WTC11 (cell line): ENCODE results near the gene UMAD1. TPM values are rescaled to one million over a fixed set of nuclear protein-coding genes. Genes with fewer than 3 reads are reported as not detected.

Experiments
- ATAC-seq: fragments of 200-7000 bp; cut with Tn5 transposase; 2 replicates; pipeline ENCODE4 v1.10.0; 2021; ENCODE audit warnings: mild to moderate bottlenecking, moderate library complexity
- CTCF ChIA-PET: fragments of 300-600 bp; sonication (Branson Sonifier 250); formaldehyde crosslinking; loops from one replicate; lab custom pipeline; 2021; ENCODE audit warnings: antibody characterized with exemption; lab: Charles Lee
- POLR2A ChIA-PET: fragments of 350-600 bp; sonication (Branson Sonifier 250); formaldehyde crosslinking; loops from one replicate; lab custom pipeline; 2021; ENCODE audit warnings: antibody characterized with exemption; lab: Charles Lee
- DNase-seq: peaks from one replicate; pipeline ENCODE4 v3.0.0; 2021; ENCODE audit warnings: low spot score
- H3K27ac Mint-ChIP-seq: 2 replicates; pipeline ENCODE4 v1.8.0; 2021; ENCODE audit warnings: mixed read lengths
- H3K27me3 Mint-ChIP-seq: 2 replicates; pipeline ENCODE4 v1.8.0; 2021; ENCODE audit warnings: low read depth, mild to moderate bottlenecking, moderate library complexity, mixed read lengths
- H3K36me3 Mint-ChIP-seq: 2 replicates; pipeline ENCODE4 v1.8.0; 2021; ENCODE audit warnings: mixed read lengths
- H3K4me1 Mint-ChIP-seq: 2 replicates; pipeline ENCODE4 v1.8.0; 2022; ENCODE audit warnings: mixed read lengths
- H3K4me3 Mint-ChIP-seq: 2 replicates; pipeline ENCODE4 v1.8.0; 2021; ENCODE audit warnings: mild to moderate bottlenecking, moderate library complexity, mixed read lengths
- H3K9me3 Mint-ChIP-seq: 2 replicates; pipeline ENCODE4 v1.8.0; 2021; ENCODE audit warnings: mixed read lengths
- ATF3 ChIP-seq: sonication (generic); formaldehyde crosslinking; conservative IDR thresholded peaks from 2 replicates; pipeline ENCODE4 v1.8.1; 2022; ENCODE audit warnings: mild to moderate bottlenecking, missing genetic modification reagents
- CREM ChIP-seq: sonication (generic); formaldehyde crosslinking; IDR thresholded peaks from 2 replicates; pipeline ENCODE4 v1.8.1; 2022; ENCODE audit warnings: mild to moderate bottlenecking, missing genetic modification reagents, moderate library complexity
- FOXJ3 ChIP-seq: sonication (generic); formaldehyde crosslinking; IDR thresholded peaks from 2 replicates; pipeline ENCODE4 v1.9.0; 2021; ENCODE audit warnings: missing genetic modification reagents, mild to moderate bottlenecking, borderline replicate concordance
- FOXP1 ChIP-seq: sonication (generic); formaldehyde crosslinking; IDR thresholded peaks from 2 replicates; pipeline ENCODE4 v1.8.0; 2022; ENCODE audit warnings: missing genetic modification reagents, mild to moderate bottlenecking, moderate library complexity, borderline replicate concordance
- FOXP4 ChIP-seq: sonication (generic); formaldehyde crosslinking; IDR thresholded peaks from 2 replicates; pipeline ENCODE4 v1.8.0; 2022; ENCODE audit warnings: mild to moderate bottlenecking, missing genetic modification reagents
- GABPB1 ChIP-seq: sonication (generic); formaldehyde crosslinking; IDR thresholded peaks from 2 replicates; pipeline ENCODE4 v1.8.1; 2023; ENCODE audit warnings: mild to moderate bottlenecking, missing genetic modification reagents
- HMGA2 ChIP-seq: fragments of 250-450 bp; sonication (Bioruptor Pico); IDR thresholded peaks from 2 replicates; pipeline ENCODE4 v1.4.0; 2021; ENCODE audit warnings: mild to moderate bottlenecking, moderate library complexity
- IRF1 ChIP-seq: sonication (generic); formaldehyde crosslinking; IDR thresholded peaks from 2 replicates; pipeline ENCODE4 v1.8.0; 2023; ENCODE audit warnings: missing genetic modification reagents
- IRF2 ChIP-seq: sonication (generic); formaldehyde crosslinking; IDR thresholded peaks from 2 replicates; pipeline ENCODE4 v1.8.0; 2022; ENCODE audit warnings: low read depth, missing genetic modification reagents, borderline replicate concordance
- JUN ChIP-seq: sonication (generic); formaldehyde crosslinking; IDR thresholded peaks from 2 replicates; pipeline ENCODE4 v1.8.0; 2023; ENCODE audit warnings: mild to moderate bottlenecking, missing genetic modification reagents
- KAT7 ChIP-seq: sonication (generic); formaldehyde crosslinking; IDR thresholded peaks from 2 replicates; pipeline ENCODE4 v1.8.1; 2023; ENCODE audit warnings: missing genetic modification reagents, mild to moderate bottlenecking, borderline replicate concordance
- MYBL2 ChIP-seq: sonication (generic); formaldehyde crosslinking; IDR thresholded peaks from 2 replicates; pipeline ENCODE4 v1.8.1; 2023; ENCODE audit warnings: mild to moderate bottlenecking, moderate library complexity, missing genetic modification reagents
- NFATC4 ChIP-seq: fragments of 250-450 bp; sonication (Bioruptor Pico); IDR thresholded peaks from 2 replicates; pipeline ENCODE4 v1.9.0; 2021; ENCODE audit warnings: mild to moderate bottlenecking
- NFYB ChIP-seq: sonication (generic); formaldehyde crosslinking; conservative IDR thresholded peaks from 2 replicates; pipeline ENCODE4 v1.8.0; 2022; ENCODE audit warnings: low read depth, missing genetic modification reagents
- NR3C1 ChIP-seq: sonication (generic); formaldehyde crosslinking; conservative IDR thresholded peaks from 2 replicates; pipeline ENCODE4 v1.8.1; 2023; ENCODE audit warnings: low read depth, mild to moderate bottlenecking, missing genetic modification reagents
- PRDM15 ChIP-seq: sonication (generic); formaldehyde crosslinking; IDR thresholded peaks from 2 replicates; pipeline ENCODE4 v1.8.0; 2022; ENCODE audit warnings: missing genetic modification reagents
- PRRX2 ChIP-seq: fragments of 250-450 bp; sonication (Bioruptor Pico); IDR thresholded peaks from 2 replicates; pipeline ENCODE4 v1.8.0; 2021; ENCODE audit warnings: mild to moderate bottlenecking
- RELA ChIP-seq: sonication (generic); formaldehyde crosslinking; IDR thresholded peaks from 2 replicates; pipeline ENCODE4 v1.8.1; 2022; ENCODE audit warnings: missing genetic modification reagents, mild to moderate bottlenecking, borderline replicate concordance
- SOX15 ChIP-seq: fragments of 250-450 bp; sonication (Bioruptor Pico); IDR thresholded peaks from 2 replicates; pipeline ENCODE4 v1.9.0; 2021; ENCODE audit warnings: mild to moderate bottlenecking
- TEAD4 ChIP-seq: sonication (generic); formaldehyde crosslinking; IDR thresholded peaks from 2 replicates; pipeline ENCODE4 v1.8.0; 2022; ENCODE audit warnings: mild to moderate bottlenecking, missing genetic modification reagents
- USF1 ChIP-seq: sonication (generic); formaldehyde crosslinking; IDR thresholded peaks from 2 replicates; pipeline ENCODE4 v1.8.0; 2022; ENCODE audit warnings: mild to moderate bottlenecking, missing genetic modification reagents
- ZBTB43 ChIP-seq: sonication (generic); formaldehyde crosslinking; IDR thresholded peaks from 2 replicates; pipeline ENCODE4 v1.8.1; 2023; ENCODE audit warnings: mild to moderate bottlenecking, missing genetic modification reagents
- ZNF121 ChIP-seq: sonication (generic); formaldehyde crosslinking; IDR thresholded peaks from 2 replicates; pipeline ENCODE4 v1.8.0; 2023; ENCODE audit warnings: missing genetic modification reagents
- ZNF138 ChIP-seq: sonication (generic); formaldehyde crosslinking; conservative IDR thresholded peaks from 2 replicates; pipeline ENCODE4 v1.8.1; 2022; ENCODE audit warnings: mild to moderate bottlenecking, moderate library complexity, missing genetic modification reagents
- ZNF396 ChIP-seq: fragments of 250-450 bp; sonication (Bioruptor Pico); IDR thresholded peaks from 2 replicates; pipeline ENCODE4 v1.8.0; 2021; ENCODE audit warnings: mild to moderate bottlenecking, moderate library complexity, borderline replicate concordance
- total RNA-seq: library from RNA; stranded (reverse); gene quantifications from 3 replicates; pipeline ENCODE4 v1.2.3, GENCODE V29; 2021

The UMAD1 gene
- total RNA-seq, 1 experiment from 2014 or later: 13.0 TPM

- TF ChIP-seq IRF1 (CRISPR knock-in tag): no peak
Observed at GRCh38 chr7:7738622-7739021, 98.1 kb downstream of the UMAD1 start (continued).

GRCh38 chr7:7739204-7740036 lies 98.9 kb downstream of the UMAD1 start:
- Mint-ChIP-seq H3K9me3 (no peaks in the 10 kb centered on the region), H3K27me3 (no peaks in the 10 kb centered on the region), H3K4me1 (peaks cover 29% of the 10 kb centered on the region), H3K36me3 (no peaks in the 10 kb centered on the region)
- TF ChIP-seq ZNF396: no peak
- no peak for TF ChIP-seq PRRX2 (CRISPR knock-in tag)
- TF ChIP-seq, all 79 proteins: peak for 0
- no peak overlapping the region for H3K4me3 Mint-ChIP-seq
- ATAC-seq (no peak), DNase-seq (no peak)
- ChIA-PET CTCF (no interaction called here), POLR2A (no interaction called here)
- H3K27ac Mint-ChIP-seq: no peak overlapping the region; the same call in 1 of the 2 replicates

GRCh38 chr7:7740037-7740355 lies 99.4 kb downstream of the UMAD1 start:
- Mint-ChIP-seq H3K4me3 (no peak overlapping the region), H3K4me1 (peaks cover 29% of the 10 kb centered on the region), H3K9me3 (no peaks in the 10 kb centered on the region), H3K27ac (no peak overlapping the region), H3K27me3 (no peaks in the 10 kb centered on the region), H3K36me3 (no peaks in the 10 kb centered on the region)
- TF ChIP-seq CREM (CRISPR knock-in tag): no peak
- TF ChIP-seq FOXP1: no peak
- no peak for TF ChIP-seq HMGA2 (CRISPR knock-in tag)
- no peak for TF ChIP-seq ZBTB43 (CRISPR knock-in tag)
- TF ChIP-seq TEAD4: no peak
- no peak for TF ChIP-seq SOX15
- no peak for TF ChIP-seq NFYB (CRISPR knock-in tag)
- no peak for TF ChIP-seq JUN (CRISPR knock-in tag)
- no peak for TF ChIP-seq KAT7
- no peak for TF ChIP-seq FOXP4
- no peak for TF ChIP-seq USF1
- no peak for TF ChIP-seq ZNF121 (CRISPR knock-in tag)
- ChIA-PET POLR2A (no interaction called here), CTCF (no interaction called here)
- no peak for ATAC-seq
- no peak for DNase-seq

GRCh38 chr7:7742223-7742622 lies 101.7 kb downstream of the UMAD1 start:
- ATAC-seq: peak; percentile 75
- H3K27me3 Mint-ChIP-seq: no peaks in the 10 kb centered on the region
- H3K27ac Mint-ChIP-seq: peak overlapping the region; percentile 10; the same call in 1 of the 2 replicates
- no peaks in the 10 kb centered on the region for H3K9me3 Mint-ChIP-seq
- DNase-seq: peak; percentile 15
- CTCF ChIA-PET: interaction anchor here (0.8 to 1.0 kb wide), 7 partner anchors 8 to 554 kb away, joined by 3 read pairs; no protein-coding TSS in a partner anchor
- H3K4me3 Mint-ChIP-seq: no peak overlapping the region
- POLR2A ChIA-PET: no interaction called here
- H3K4me1 Mint-ChIP-seq: peaks cover 22% of the 10 kb centered on the region
- H3K36me3 Mint-ChIP-seq: no peaks in the 10 kb centered on the region
- no peak for TF ChIP-seq MYBL2
- TF ChIP-seq NR3C1 (CRISPR knock-in tag): no peak
- TF ChIP-seq IRF2 (CRISPR knock-in tag): no peak
- TF ChIP-seq FOXJ3 (CRISPR knock-in tag): no peak
- no peak for TF ChIP-seq ZNF138 (CRISPR knock-in tag)
- TF ChIP-seq RELA: no peak
- TF ChIP-seq PRDM15 (CRISPR knock-in tag): no peak
- no peak for TF ChIP-seq GABPB1
- no peak for TF ChIP-seq NFATC4
- no peak for TF ChIP-seq ATF3 (CRISPR knock-in tag)
